ENCODE measurements around the gene ADISSP. TPM values are rescaled to one million over a fixed set of nuclear protein-coding genes. Genes with fewer than 3 reads are reported as not detected.

Gene ADISSP
- total and polyA plus RNA-seq, 2 donors: 21.4 to 23.6 TPM

GRCh38 chr20:3720626-3721025 is 46.9 kb downstream of the ADISSP start:
- no peak for DNase-seq (ENCODE audit: low read depth in 6 of 9, low spot score in 9 of 9)
- peaks cover 0 to 3% of the 10 kb centered on the region in 2 donors for H3K27me3 ChIP-seq (ENCODE audit: control insufficient read depth in 2 of 2, insufficient read depth in 1 of 2, low read length in 1 of 2)
- no peaks in the 10 kb centered on the region for H3K4me1 ChIP-seq (ENCODE audit: control insufficient read depth in 2 of 2, insufficient read depth in 2 of 2, low read length in 2 of 2)
- no peaks in the 10 kb centered on the region for H3K36me3 ChIP-seq (ENCODE audit: control insufficient read depth in 2 of 2, insufficient read depth in 2 of 2, low read length in 1 of 2)
- 70% methylated on average over 6 of the region's 6 CpGs for WGBS
- no peak overlapping the region for H3K4me3 ChIP-seq (ENCODE audit: low read length in 2 of 2)
- H3K9me3 ChIP-seq (ENCODE audit: control insufficient read depth in 2 of 2, insufficient read depth in 1 of 2, low read length in 1 of 2): no peaks in the 10 kb centered on the region
- no peak overlapping the region for H3K27ac ChIP-seq (ENCODE audit: low read depth in 1 of 2, low read length in 1 of 2)

DNA sequence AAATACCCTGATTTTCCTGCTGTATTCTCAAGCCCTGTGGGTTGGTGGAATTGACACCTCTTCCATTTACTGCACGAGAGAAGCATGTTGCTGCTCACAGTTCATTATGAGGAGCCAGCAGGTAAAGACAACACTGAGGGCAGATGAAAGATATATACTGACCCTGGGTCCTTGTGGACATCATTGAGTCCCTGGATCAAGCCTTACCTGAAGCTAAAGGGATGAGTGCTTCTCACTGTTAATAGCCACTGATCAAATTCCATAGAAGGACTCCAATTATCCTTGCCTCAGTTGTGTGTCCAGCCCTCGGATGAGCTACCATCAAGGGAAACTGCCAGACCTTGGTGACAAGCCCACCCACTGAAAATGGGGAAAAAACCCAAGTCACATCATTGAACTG is 47.5 kb downstream of the ADISSP start:
- Histone ChIP-seq H3K4me1 (ENCODE audit: control insufficient read depth in 2 of 2, insufficient read depth in 2 of 2, low read length in 2 of 2) (no peaks in the 10 kb centered on the region), H3K9me3 (ENCODE audit: control insufficient read depth in 2 of 2, insufficient read depth in 1 of 2, low read length in 1 of 2) (no peaks in the 10 kb centered on the region)
- 81% methylated on average over 2 of the region's 2 CpGs for WGBS

GRCh38 chr20:3719046-3719445 is 48.5 kb downstream of the ADISSP start:
- H3K4me1 ChIP-seq (ENCODE audit: control insufficient read depth in 2 of 2, insufficient read depth in 2 of 2, low read length in 2 of 2): no peaks in the 10 kb centered on the region
- WGBS: 97% methylated on average over 4 of the region's 4 CpGs
- no peaks in the 10 kb centered on the region for H3K9me3 ChIP-seq (ENCODE audit: control insufficient read depth in 2 of 2, insufficient read depth in 1 of 2, low read length in 1 of 2)
- H3K27ac ChIP-seq (ENCODE audit: low read depth in 1 of 2, low read length in 1 of 2): no peak overlapping the region
- H3K4me3 ChIP-seq (ENCODE audit: low read length in 2 of 2): no peak overlapping the region
- H3K27me3 ChIP-seq (ENCODE audit: control insufficient read depth in 2 of 2, insufficient read depth in 1 of 2, low read length in 1 of 2): peaks cover 0 to 3% of the 10 kb centered on the region in 2 donors
- no peak for DNase-seq (ENCODE audit: low read depth in 6 of 9, low spot score in 9 of 9)
- no peaks in the 10 kb centered on the region for H3K36me3 ChIP-seq (ENCODE audit: control insufficient read depth in 2 of 2, insufficient read depth in 2 of 2, low read length in 1 of 2)

More for the DNA sequence above, 47.5 kb downstream of the ADISSP start:
- H3K36me3 ChIP-seq (ENCODE audit: control insufficient read depth in 2 of 2, insufficient read depth in 2 of 2, low read length in 1 of 2): no peaks in the 10 kb centered on the region
- H3K27ac ChIP-seq (ENCODE audit: low read depth in 1 of 2, low read length in 1 of 2): no peak overlapping the region
- no peak overlapping the region for H3K4me3 ChIP-seq (ENCODE audit: low read length in 2 of 2)
- H3K27me3 ChIP-seq (ENCODE audit: control insufficient read depth in 2 of 2, insufficient read depth in 1 of 2, low read length in 1 of 2): peaks cover 0 to 3% of the 10 kb centered on the region in 2 donors
- no peak for DNase-seq (ENCODE audit: low read depth in 6 of 9, low spot score in 9 of 9)

DNA sequence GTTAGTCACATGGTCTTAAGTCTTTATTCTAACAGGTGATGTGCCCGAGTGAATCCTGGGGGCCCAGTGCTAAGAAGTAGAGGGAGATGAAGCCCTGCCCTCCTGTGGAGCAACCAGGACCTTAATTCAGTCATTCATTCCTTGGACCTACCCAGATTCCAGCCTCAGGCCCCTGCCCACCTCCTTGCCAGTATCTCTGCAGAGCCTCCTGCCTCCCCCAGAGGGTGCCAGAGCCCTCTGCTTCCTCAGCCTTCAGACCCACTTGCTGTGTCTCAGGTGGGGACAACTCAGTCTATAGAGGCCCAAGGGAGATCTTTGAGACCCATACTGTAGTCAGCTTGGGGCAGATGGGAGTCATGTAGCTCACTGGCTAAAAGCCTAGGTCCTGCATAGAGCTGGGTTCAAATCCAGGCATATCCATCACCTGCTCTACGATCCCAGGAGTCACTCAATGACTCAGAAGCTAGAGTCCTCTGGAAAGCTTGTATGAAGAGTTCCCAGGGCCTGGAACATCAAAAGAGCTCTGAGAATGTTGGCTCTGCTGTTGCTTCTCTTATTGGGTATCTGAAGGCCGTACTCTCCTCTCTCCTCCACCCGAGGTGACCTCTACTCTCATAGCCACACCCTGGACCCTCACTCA is 51.2 kb downstream of the ADISSP start:
- peaks cover 0 to 9% of the 10 kb centered on the region in 2 donors for H3K27me3 ChIP-seq (ENCODE audit: control insufficient read depth in 2 of 2, insufficient read depth in 1 of 2, low read length in 1 of 2)
- no peak overlapping the region for H3K4me3 ChIP-seq (ENCODE audit: low read length in 2 of 2)
- WGBS: 79% methylated on average over 4 of the region's 4 CpGs
- no peak overlapping the region for H3K27ac ChIP-seq (ENCODE audit: low read depth in 1 of 2, low read length in 1 of 2)
- H3K36me3 ChIP-seq (ENCODE audit: control insufficient read depth in 2 of 2, insufficient read depth in 2 of 2, low read length in 1 of 2): no peaks in the 10 kb centered on the region
- DNase-seq (ENCODE audit: low read depth in 6 of 9, low spot score in 9 of 9): peak in 6 of 9 donors; percentile 7 to 50 (median 22)
- no peaks in the 10 kb centered on the region for H3K4me1 ChIP-seq (ENCODE audit: control insufficient read depth in 2 of 2, insufficient read depth in 2 of 2, low read length in 2 of 2)
- no peaks in the 10 kb centered on the region for H3K9me3 ChIP-seq (ENCODE audit: control insufficient read depth in 2 of 2, insufficient read depth in 1 of 2, low read length in 1 of 2)

DNA sequence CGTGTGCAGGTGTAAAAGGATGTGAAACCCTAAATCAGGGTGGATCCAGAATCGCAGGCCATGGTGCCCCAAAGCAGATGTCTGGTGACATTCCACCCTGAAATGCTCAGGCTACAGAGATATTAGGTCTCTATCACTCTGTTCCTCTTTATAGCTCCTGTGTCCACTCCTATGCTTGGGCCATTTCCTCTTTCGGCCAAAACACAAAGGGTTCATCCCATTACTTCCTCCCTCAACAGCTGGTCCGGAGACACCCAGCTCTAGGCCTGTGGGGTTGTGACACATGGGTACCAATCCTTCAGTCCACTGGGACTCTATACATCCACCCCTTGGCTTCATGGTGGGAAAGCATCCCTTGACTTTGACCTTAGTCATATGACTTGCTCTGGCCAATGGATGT is 53.5 kb downstream of the ADISSP start:
- peaks cover 0 to 4% of the 10 kb centered on the region in 2 donors for H3K4me1 ChIP-seq (ENCODE audit: control insufficient read depth in 2 of 2, insufficient read depth in 2 of 2, low read length in 2 of 2)

DNA sequence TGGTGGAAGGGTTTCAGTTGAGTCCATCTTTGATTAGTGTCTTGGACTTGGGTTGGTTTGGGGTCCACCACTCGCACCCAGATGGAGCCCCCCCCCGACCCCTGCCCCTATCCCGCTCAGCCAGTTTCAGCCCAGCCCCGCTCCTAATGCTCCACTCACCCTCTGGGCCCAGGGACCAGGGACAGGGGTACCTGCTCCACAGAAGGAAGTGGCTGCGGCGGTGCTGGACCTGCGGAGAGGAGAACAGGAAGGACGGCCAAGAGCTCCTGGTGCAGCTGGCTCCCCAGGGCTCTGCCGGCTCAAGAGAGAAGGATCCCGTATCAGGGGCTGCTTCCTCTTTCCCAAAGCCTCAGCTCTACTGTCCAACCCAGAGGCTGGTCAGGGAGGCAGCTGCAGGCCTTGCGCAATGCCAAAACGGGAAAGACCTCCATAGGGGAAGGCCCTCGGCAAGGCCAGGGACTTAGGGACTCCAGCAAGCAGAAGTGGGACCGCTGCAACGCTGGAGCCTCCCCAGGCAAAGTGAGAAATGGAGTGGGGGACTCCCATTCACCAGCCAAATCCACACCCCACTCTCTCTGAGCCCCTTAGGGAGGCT is 55.2 kb downstream of the ADISSP start, which contains the start of gene SIGLEC1:
Gene SIGLEC1, minus strand, starts transcription at position 322 of the 595 bp plus-strand sequence. CDS start 5,472 bp downstream, outside the sequence.
- H3K4me3 ChIP-seq (ENCODE audit: low read length in 2 of 2): no peak within 1 kb of the TSS
- H3K9me3 ChIP-seq (ENCODE audit: control insufficient read depth in 2 of 2, insufficient read depth in 1 of 2, low read length in 1 of 2): no peaks in the 10 kb centered on the region
- peaks cover 0 to 8% of the 10 kb centered on the region in 2 donors for H3K27me3 ChIP-seq (ENCODE audit: control insufficient read depth in 2 of 2, insufficient read depth in 1 of 2, low read length in 1 of 2)
- WGBS: 60% methylated on average over 15 of the region's 15 CpGs
- peaks cover 0 to 4% of the 10 kb centered on the region in 2 donors for H3K4me1 ChIP-seq (ENCODE audit: control insufficient read depth in 2 of 2, insufficient read depth in 2 of 2, low read length in 2 of 2)
- peak in 2 of 9 donors; percentile 8 to 29 for DNase-seq (ENCODE audit: low read depth in 6 of 9, low spot score in 9 of 9)
- no peaks in the 10 kb centered on the region for H3K36me3 ChIP-seq (ENCODE audit: control insufficient read depth in 2 of 2, insufficient read depth in 2 of 2, low read length in 1 of 2)
- H3K27ac ChIP-seq (ENCODE audit: low read depth in 1 of 2, low read length in 1 of 2): no peak within 1 kb of the TSS

More for the DNA sequence above, 53.5 kb downstream of the ADISSP start:
- no peak overlapping the region for H3K4me3 ChIP-seq (ENCODE audit: low read length in 2 of 2)
- no peak overlapping the region for H3K27ac ChIP-seq (ENCODE audit: low read depth in 1 of 2, low read length in 1 of 2)
- 92% methylated on average over 4 of the region's 4 CpGs for WGBS
- peaks cover 0 to 8% of the 10 kb centered on the region in 2 donors for H3K27me3 ChIP-seq (ENCODE audit: control insufficient read depth in 2 of 2, insufficient read depth in 1 of 2, low read length in 1 of 2)
- H3K9me3 ChIP-seq (ENCODE audit: control insufficient read depth in 2 of 2, insufficient read depth in 1 of 2, low read length in 1 of 2): no peaks in the 10 kb centered on the region
- DNase-seq (ENCODE audit: low read depth in 6 of 9, low spot score in 9 of 9): no peak
- H3K36me3 ChIP-seq (ENCODE audit: control insufficient read depth in 2 of 2, insufficient read depth in 2 of 2, low read length in 1 of 2): no peaks in the 10 kb centered on the region

- Histone ChIP-seq H3K4me1 (ENCODE audit: control insufficient read depth in 2 of 2, insufficient read depth in 2 of 2, low read length in 2 of 2) (peaks cover 0 to 4% of the 10 kb centered on the region in 2 donors), H3K4me3 (ENCODE audit: low read length in 2 of 2) (no peak overlapping the region), H3K27me3 (ENCODE audit: control insufficient read depth in 2 of 2, insufficient read depth in 1 of 2, low read length in 1 of 2) (peaks cover 0 to 8% of the 10 kb centered on the region in 2 donors), H3K36me3 (ENCODE audit: control insufficient read depth in 2 of 2, insufficient read depth in 2 of 2, low read length in 1 of 2) (no peaks in the 10 kb centered on the region), H3K27ac (ENCODE audit: low read depth in 1 of 2, low read length in 1 of 2) (no peak overlapping the region), H3K9me3 (ENCODE audit: control insufficient read depth in 2 of 2, insufficient read depth in 1 of 2, low read length in 1 of 2) (no peaks in the 10 kb centered on the region)
- WGBS: 88% methylated on average over 4 of the region's 4 CpGs
- DNase-seq (ENCODE audit: low read depth in 6 of 9, low spot score in 9 of 9): no peak
Observed at GRCh38 chr20:3711484-3711941, 56.0 kb downstream of the ADISSP start.

GRCh38 chr20:3710703-3711483 is 56.7 kb downstream of the ADISSP start:
- Histone ChIP-seq H3K27me3 (ENCODE audit: control insufficient read depth in 2 of 2, insufficient read depth in 1 of 2, low read length in 1 of 2) (peaks cover 0 to 8% of the 10 kb centered on the region in 2 donors), H3K36me3 (ENCODE audit: control insufficient read depth in 2 of 2, insufficient read depth in 2 of 2, low read length in 1 of 2) (no peaks in the 10 kb centered on the region), H3K4me1 (ENCODE audit: control insufficient read depth in 2 of 2, insufficient read depth in 2 of 2, low read length in 2 of 2) (peaks cover 0 to 4% of the 10 kb centered on the region in 2 donors), H3K27ac (ENCODE audit: low read depth in 1 of 2, low read length in 1 of 2) (no peak overlapping the region), H3K9me3 (ENCODE audit: control insufficient read depth in 2 of 2, insufficient read depth in 1 of 2, low read length in 1 of 2) (no peaks in the 10 kb centered on the region), H3K4me3 (ENCODE audit: low read length in 2 of 2) (no peak overlapping the region)
- DNase-seq (ENCODE audit: low read depth in 6 of 9, low spot score in 9 of 9): peak; percentile 29 to 77 (median 53)
- 39% methylated on average over 18 of the region's 18 CpGs for WGBS
